Measurements from ENCODE around the gene EFHC1.
A peak's percentile ranks its signal among the peaks of the same experiment; 100 is the strongest.

Gene EFHC1

DNA sequence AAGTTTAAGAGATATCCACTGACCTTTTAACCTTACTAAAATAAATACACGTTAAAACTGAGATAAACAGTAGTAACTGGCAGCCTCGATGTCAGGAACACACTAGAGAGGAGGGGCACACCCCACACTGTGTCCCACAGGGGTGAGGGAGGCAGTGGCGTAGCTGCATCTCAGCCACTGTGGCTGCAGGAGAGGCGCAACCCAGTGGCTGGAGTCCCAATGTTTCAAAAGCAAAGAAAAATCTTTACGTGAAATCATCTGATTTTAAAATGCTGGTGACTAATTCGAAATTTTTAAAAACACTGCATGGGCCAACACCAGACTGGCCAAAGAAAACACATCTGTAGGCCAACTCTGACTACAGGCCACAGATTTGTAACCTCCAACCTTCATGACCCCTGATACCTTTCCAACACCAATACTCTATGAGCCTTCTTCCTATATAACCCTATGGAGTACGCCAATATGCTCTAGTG is 102.0 kb downstream of the EFHC1 start:
- DNase-seq = no peak

DNA sequence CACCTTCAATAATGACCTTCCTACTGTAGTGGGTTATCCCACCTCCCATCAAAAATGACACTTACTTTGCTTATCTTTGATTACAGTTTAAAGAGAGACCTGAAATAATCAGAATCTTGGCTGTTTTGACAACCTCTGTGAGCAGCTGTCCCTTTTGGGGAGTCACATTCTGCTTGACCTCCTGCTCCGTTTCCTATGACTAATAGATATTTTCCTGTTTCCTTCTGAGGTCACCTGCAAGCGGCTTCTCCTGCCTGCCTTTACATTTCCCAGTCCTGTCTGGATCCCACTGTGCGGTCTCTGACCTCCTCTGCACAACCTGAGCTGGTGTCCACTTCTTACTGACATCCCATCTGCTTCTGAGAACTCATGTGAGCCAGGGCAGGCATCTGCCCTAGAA is 102.5 kb downstream of the EFHC1 start:
- no peak for DNase-seq

DNA sequence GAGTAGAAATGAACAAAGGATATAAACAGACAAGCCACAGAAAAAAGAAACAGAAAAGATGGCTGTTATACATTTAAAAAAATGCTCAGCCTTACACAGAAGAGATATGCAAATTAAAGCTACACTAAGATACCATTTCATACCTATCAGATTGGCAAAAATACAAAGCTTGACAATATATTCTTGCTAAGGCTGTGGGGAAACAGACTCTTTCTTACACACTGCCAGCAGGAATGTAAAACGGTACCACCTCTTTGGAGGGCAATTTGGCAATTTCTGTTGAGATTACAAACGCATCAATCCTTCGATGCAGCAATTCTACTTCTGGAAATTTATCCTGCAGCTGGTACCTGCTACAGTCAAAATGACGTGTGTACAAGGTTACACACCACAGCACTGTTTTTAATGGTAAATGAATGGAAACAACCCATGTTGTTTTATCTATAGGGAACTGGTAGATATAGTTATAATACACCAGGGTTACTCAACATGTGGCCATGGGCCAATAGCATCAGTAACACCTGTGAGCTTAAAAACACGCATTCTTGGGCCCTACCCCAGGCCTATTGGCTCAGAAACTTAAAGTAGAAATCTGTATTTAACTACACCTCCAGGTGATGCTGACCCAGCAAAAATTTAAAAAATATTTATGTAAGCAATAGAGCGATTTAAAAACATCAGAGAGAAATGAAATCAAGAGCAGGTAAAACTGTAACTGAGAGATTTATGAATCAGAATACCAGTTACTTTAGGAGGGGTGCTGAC is 103.4 kb downstream of the EFHC1 start:
- no peak for DNase-seq

GRCh38 chr6:52524918-52525317 is 104.8 kb downstream of the EFHC1 start:
- no peak for DNase-seq

- DNase-seq = no peak
Observed at GRCh38 chr6:52526634-52527033, 106.5 kb downstream of the EFHC1 start.

DNA sequence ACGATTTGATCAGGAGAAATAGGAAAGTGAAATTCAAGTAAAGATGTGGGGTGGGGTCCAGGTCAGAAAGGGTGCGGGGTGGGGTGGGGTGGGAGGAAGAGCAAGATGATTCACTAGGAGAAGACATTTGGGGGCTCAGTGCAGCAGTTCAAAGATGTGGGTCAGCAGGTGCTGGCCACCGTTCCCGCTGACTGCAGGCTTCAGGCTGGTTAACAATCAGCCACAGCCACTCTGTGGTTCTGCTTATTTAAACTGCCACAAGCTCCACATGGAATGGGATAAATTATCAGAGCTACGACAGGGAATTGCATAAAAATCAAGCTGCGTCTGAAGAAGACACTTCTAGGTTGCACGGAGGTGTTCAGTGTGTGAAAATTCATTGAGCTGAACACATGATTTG is 107.3 kb downstream of the EFHC1 start:
- DNase-seq = no peak

DNA sequence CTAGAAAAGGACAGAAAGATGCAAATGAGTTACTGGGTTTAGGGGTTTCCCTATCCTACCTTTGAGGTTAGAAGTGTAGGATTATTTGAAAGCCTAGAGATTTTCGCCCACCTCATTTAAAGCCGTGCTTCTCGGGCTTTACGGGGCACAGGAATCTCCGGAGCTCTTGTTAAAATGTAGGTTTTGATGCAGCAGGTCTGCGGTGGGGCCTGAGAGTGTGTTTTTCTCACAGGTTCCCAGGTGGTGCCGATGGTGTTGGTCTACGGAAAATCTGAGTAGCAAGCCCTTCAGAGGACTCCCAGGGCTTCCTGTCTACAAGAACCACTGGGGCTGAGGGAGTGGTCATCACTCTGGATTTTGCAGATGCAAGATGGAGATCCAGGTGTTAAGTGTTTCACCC is 109.2 kb downstream of the EFHC1 start:
- DNase-seq = no peak

DNA sequence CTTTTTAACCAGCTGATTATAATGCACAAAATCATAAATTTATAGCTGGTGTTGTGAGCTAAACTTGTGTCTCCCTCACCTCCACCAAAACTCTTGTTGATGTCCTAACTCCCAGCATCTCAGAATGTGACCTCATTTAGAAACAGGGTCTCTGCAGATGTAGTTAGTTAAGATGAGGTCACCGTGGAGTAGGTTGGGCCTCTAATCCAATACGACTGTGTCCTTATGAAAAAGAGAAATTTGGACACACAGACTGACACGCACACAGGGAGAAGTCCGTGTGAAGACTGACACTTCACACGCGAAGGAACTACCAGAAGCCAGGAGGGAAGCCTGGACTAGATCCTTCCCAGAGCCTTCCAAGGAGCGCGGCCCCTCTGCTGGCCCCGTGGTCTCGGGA is 110.2 kb downstream of the EFHC1 start:
- DNase-seq = no peak

DNA sequence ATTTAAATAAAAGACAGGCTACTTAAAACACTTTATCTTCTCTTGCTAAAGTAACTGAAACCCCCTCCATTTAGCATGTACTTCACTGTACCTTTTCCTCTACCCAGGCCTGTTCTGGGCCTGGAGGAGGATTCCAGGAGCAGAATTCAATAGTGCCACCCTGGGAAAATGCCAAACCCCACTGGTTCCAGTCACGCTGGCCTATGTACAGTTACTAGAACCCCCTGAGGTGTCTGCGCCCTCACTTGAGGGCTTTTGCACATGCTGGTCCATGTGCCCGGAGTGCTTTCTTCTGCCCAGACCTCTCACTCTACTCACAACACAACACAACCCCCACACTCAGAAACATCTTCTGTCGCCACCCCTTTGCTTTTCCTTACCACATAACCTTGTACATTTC is 111.3 kb downstream of the EFHC1 start:
- DNase-seq = no peak

DNA sequence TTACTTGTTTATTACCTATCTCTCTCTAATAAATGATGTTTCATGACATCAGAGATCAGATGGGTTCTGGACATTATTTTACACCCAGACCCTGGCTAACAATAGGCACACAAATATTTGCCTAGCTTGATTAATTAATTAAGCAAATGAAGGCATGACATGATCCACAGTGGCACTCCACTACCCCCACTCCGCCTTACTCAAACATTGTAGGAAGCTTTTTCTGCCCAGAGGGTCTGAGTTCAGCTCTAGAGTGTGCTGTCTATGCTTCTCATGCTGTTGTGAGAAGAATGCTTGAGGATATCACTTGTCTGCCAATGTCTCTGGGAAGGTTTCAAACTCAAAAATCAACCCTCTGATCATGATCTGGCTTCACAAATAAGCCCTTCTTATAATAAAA is 111.7 kb downstream of the EFHC1 start:
- no peak for DNase-seq

GRCh38 chr6:52532457-52532856 is 112.3 kb downstream of the EFHC1 start:
- DNase-seq = no peak

GRCh38 chr6:52533491-52533890 is 113.3 kb downstream of the EFHC1 start:
- no peak for DNase-seq

DNA sequence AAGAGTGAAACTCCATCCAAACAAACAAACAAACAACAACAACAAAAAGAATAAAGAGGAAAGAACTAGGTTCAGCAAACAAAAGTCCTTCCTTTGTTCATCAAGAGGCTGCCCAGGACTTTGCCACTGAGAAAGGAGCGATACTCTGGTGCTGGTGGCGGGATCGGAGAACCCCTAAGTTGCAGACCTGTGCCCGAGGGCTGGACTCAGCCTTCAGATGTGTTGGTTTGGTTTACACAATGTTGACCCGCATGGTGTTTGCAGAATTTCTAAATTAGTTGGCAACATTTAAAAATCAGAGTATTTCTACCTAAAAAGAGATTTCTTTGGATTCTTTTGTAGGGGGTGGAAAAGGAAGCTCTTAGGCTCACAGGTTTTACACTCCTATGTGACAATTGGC is 114.2 kb downstream of the EFHC1 start:
- no peak for DNase-seq

DNA sequence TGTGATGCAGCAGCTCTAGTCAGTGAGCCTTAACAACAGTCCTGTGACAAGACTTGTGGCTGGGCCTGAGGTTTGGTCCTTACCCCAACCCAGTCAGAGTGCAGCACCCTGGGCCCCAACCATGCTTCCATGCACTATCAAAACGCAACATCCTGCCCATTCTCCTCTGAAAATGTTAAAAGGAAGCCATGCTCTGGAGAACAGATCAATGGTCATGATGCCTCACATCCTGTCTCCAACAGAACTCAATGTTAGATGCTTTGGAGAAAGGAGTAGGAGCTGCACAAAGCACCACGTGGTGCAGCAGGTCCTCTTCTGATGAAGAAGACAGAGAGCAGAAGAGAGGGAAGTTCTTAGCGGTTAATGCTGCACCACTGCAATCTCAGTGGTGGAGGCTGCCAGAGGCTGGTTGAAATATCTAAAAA is 114.8 kb downstream of the EFHC1 start:
- DNase-seq = peak; percentile 20

DNA sequence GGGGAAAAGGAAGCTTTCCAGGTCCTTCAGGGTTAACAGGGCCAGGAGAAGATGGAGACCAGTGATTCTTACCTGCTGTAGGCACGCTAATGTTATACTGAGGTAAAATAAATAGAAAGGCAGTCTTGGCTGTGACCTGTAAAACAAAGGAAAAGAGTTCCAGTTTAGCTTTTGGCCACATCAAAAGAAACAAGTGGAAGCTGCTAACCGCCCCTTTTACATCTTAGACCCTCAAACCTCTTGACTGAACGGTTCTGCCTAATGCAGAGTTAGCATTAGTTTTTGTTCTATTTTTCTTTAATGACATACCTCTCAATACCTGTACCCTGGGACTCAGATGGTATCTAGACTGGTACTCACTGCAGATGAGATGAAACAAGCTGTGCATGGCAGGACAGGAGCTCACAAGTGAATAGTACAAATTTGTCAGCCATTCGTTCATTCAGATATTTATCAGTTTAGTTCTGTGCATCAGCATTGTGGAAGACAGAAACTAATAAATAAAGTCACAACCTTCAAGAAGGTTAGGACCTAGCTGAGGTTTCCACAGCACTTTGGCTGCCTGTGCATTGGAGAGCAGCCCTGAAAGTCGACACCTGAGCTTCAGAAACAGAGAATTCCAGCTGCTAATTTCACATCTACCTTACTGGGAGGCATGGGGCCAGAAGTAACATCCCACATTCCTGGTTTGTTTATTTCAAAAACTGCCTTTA is 115.7 kb downstream of the EFHC1 start:
- DNase-seq = no peak

DNA sequence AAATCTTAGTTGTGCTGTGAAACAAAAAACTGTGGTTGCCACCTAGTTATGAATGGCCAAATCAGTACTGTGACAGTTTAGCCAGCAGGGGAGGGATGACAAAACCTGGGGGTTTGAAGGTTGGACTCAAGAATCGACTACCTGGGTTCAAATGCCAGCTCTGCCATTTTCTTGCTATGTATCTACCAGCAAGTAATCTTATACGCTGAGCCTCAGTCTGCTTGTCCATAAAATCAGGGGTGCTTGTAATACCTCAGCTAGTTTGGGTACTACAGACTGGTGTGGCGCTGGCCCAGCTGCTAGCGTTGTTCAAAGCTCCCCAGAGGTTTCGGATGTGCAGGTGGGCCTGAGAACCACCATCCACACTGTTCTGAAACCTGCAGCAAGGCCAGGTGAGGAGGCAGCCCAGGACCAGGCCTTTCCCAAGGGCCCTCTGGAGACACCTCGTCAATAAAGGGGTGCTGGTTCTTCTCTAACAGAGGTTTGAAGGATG is 116.3 kb downstream of the EFHC1 start:
- no peak for DNase-seq

DNA sequence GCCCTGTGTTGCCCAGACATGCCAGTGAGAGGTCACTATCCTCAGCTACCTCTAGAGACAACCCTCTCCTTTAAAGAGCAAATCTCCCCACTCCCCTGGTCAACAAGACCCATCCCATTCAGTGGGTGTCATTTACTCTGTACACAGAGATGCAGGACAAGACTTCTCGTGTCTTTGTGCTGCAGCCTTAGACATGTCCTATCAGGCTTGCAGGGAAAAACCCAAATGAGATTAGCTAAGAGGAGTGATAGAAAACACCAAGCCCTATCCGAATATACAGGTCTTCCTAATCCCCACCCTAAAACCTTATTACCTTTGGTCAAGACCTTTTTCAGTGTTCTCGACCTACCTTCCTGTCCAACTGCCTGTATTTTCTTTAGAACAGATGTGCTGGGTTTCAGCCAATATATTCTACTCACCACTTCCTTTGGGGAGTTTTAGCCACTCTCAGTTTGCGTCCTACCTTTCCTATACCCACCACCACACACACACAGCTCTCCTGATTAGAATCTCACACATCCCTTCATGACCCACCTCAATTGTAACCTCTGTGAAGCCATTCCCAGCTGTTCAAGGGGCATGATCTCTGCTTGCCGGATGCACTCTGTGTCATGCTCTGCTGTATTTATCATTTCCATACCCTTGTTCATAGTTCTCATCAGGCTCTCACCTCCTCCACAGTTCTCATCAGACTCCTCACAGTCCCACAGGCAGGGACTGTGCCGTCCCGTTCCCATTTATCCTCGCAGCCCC is 117.0 kb downstream of the EFHC1 start:
- DNase-seq = no peak

GRCh38 chr6:52538252-52538900 is 118.2 kb downstream of the EFHC1 start:
- DNase-seq = no peak

DNA sequence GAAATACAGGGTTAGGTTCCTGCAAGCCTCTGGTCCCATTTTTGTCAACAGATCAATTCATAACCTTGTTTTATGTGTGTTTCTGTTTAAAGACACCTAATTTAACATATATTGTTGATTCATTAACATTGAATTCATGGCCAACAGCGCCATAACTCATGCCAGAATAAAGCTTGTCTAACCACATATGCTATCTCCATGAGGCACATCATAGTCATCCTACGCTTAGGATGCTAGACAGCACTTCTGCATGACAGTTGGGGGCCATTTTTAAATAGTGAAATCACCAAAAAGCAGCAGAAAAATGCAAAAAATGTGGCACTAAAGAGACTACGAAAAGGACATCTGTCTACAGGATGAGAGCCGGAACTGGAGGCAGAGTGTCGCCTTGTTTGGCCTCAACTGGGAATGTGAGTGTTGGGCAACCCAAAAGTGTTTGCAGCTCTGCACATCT is 118.8 kb downstream of the EFHC1 start:
- DNase-seq = no peak

DNA sequence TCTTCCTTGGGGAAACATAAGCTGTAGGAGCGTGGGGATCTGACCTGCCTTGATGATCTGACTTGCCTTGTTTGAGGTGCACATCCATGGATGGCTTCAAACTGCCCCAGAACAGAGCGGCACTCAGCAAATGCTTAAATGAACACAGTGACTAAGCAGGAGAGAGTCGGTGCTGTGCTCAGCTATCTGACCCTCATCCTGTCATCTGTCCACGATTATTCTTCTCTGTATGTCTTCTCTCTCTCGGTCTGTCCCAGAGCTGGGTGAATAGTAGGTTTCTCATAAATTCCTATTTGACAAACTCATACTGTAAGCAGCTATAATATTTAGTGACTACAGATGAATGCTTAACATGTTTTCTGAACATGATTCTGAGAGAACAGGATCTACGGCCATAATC is 119.5 kb downstream of the EFHC1 start:
- DNase-seq = no peak

GRCh38 chr6:52540286-52540902 is 120.3 kb downstream of the EFHC1 start:
- DNase-seq = no peak

DNA sequence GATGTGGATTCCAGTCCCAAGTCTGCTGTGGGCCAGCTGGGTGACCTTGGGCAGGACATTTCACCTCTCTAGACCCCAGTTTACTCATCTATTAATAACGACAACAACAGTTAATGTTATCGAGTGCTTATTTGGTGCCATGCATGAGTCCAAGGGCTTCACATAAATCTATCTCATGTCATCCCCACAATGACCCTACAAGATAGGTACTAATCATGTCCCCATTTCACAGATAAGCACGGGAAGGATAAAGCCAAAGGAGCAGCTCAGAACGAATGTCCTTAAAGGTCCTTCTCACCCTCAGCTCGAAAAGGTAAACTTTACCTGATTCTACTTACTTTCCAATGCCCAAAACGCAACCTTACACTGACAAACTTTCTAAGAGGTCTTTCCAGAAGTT is 121.0 kb downstream of the EFHC1 start:
- DNase-seq = no peak

GRCh38 chr6:52543262-52543661 is 123.1 kb downstream of the EFHC1 start:
- no peak for DNase-seq
